Activated CD8-positive, alpha-beta memory T cell treated with anti-CD3 and anti-CD28 coated beads, Interleukin-2, amount 50 U/mL, for 24 hours (primary cell): ENCODE results near the gene ABCC6.
"Not testable (repeated sequence)": the region's sequence is repeated elsewhere in the genome, so short reads cannot be mapped to it uniquely, and the experiment has no call there.

ENCODE experiments used
- DNase-seq: peaks from one replicate; pipeline ENCODE4 v3.0.0-alpha.2; 2020; ENCODE audit errors: extremely low read depth

ABCC6 gene

DNA sequence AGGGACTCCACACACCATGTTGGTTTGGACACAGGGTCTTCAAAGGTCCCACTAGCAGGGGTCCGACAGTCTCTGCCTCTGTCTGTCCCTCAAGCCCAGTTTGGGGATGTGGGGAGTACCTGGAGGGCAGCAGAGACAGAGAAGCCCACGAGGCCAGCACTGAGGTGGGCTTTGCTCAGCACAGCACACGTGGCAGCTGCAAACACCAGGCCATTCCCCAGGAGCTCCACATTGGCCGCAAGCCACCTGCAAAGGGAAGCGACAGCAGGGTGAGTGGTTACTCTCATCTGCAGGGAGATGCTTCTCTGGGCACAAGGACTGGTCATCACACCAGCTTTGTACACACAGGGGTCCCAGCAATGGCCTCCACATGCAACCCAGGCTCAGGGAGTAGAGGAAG is 62.0 kb downstream of the ABCC6 start:
- DNase-seq = no peak

DNA sequence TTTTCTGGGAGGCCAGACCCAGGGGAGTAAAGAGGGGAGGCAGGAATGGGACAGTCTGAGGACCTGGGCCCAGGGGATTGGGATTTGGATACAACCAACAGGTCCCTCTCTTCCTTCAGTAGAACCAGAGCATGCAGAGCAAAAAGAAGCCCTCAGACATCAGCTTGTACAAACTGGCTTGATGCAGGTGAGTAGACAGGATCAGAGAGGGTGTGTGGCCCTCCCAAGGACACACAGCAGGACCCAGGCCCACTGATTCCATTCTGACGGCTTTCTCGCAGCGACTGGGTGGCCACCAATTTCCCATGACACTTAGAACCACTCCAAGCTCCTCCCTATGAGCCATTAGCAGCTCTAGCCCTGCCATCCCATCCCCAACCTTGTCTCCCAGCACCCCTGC is 63.6 kb downstream of the ABCC6 start:
- no peak for DNase-seq

DNA sequence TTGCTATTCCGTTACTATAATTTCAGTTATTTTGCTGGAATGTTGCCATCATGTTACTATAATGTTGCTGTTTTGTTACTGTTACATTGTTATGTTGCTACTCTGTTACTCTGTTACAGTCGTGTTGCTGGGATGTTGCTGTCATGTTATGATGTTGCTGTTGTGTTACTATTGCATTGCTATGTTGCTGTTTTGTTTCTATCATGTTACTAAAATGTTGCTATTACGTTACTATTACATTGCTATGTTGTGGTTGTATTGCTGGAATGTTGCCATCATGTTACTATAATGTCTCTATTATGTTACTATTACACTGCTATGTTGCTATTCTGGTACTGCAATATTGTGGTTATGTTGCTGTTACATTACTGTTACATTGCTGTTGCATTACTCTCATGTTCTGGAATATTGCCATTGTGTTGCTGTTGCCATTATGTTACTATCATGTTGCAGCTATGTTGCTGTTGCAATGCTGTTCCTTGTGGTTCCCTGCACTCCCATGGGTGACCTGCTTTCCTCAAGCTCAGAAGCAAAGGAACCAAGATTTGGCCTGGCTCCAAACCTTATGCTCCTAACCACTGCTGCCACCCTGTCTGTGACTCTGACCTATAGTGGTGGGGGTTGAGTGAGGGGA is 64.4 kb downstream of the ABCC6 start:
- DNase-seq = no peak

DNA sequence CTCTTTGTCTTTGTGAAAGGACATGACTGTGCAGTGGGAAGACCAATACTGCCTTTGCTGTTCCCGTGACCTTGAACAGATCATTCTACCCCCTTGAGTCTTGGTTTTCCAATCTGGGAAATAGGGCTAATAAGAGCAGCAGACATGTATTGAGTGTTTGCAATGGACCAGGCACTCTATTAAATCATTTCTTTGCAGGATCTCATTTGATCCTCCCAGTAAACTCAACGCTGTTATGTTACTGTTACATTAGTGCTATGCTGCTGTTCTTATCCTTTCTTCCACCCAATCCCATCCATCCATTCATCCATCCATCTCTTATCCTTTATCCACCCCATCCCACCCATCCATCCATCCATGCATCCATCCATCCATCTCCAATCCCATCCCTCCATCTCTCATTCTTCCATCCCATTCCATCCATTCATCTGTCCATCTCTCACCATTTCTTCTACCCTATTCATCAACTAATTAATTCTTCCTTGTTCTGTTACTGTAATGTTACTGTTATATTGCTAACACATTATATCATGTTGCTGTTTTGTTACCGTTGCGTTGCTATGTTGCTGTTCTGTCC is 65.1 kb downstream of the ABCC6 start:
- no peak for DNase-seq

DNA sequence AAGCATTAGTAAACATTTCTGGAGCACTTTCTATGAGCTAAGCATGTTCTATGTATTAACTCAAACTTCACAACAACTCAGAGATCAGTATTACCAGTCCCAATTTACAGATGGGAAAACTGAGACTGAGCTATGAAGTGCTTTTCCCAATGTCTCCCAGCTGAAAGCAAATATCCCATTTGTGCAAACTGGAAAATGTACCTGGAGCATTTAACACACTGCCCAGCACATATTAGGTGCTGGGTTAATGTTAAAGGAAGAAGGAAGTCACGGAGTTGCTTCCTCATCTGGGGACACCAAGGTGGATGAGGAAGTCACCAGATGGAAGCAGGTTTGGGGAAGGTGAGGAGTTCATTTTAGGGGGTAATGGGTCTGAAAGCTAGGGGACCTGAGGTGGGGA is 66.1 kb downstream of the ABCC6 start:
- DNase-seq = no peak

DNA sequence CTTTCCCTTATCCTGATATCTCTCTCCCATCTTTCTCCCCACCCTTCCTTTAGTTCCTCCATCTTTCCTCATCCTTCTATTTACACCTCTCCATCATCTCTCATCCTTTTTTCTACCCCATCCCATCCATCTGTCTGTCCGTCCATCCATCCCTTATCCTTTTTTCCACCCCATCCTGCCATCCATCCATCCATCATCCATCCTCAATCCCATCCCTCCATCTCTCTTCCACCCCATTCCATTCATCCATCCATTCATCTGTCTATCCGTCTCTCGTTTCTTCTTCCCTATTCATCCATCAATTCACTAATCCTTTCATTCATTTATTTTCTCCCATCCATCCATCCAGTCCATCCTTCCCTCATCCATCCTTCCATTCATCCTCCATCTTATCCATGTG is 68.1 kb downstream of the ABCC6 start:
- no peak for DNase-seq

DNA sequence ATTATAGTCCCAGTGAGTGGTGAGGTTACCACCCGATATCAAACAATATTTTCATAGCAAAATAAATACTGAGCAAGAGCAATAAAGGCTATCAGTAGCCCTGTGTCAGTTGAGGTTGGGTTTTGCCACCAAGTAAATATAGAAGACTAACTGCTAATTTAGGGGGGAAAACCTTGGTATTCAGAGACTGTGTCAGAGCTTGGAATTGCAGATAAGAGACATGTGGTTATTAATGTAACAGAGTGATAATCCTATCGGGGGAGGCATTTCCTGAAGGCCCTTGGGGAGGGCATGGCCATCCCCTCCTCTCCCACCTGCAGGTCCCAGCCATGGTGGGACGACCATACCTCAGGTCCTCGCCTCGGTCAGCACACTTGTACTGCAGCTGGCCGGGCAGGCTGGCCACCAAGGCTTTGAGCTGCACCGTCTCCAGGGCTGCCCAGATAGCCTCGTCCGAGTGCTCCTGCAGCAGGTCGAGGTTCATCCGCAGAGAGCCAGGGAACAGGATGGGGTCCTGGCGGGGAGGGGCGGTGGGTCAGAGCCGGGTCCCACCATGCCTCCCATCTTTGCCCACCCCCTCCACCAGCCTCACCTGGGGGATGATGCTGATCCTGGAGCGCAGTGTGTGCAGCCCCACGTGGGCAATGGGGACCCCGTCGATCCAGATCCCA is 68.9 kb downstream of the ABCC6 start:
- DNase-seq = no peak

DNA sequence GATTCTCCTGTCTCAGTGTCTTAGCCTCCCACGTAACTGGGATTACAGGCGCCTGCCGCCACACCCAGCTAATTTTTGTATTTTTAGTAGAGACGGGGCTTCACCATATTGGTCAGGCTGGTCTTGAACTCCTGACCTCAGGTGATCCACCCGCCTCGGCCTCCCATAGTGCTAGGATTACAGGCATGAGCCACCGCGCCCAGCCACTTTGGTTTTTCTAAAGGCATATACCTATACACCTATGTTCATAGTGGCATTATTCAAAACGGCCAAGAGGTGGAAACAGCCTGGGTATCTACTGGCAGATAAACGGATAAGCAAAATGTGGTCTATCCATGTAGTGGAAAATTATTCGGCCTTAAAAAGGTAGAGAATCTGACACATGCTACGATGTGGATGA is 70.3 kb downstream of the ABCC6 start:
- not testable (repeated sequence) for DNase-seq

DNA sequence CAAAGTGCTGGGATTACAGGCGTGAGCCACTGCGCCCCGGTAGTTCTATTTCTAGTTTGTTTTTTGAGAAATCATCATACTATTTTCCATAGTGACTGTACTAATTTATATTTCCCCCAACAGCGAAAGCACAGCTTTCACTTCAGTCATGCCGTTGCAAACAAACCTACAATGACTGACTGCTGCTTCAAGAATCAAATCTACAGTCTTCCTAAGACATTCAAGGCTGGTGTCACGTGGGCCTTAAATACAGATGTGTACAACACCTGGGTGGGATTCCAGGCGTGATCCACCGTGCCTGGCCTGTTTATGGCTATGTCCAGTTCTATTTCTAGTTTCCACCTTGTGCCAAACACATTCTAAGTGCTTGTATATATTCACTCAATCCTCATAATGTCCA is 72.0 kb downstream of the ABCC6 start:
- DNase-seq = no peak

DNA sequence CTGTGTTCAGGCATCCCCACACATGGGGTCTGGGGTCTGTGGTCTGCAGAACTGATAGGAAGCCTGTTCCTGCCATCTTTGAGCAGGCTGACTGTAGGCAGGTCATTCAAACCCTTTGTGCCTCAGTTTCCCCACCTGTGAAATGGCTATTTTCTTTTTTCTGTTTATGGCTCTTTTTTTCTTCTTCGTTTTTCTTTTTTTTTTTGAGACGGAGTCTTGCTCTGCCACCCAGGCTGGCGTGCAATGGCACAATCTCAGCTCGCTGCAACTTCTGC is 72.5 kb downstream of the ABCC6 start:
- no peak for DNase-seq

DNA sequence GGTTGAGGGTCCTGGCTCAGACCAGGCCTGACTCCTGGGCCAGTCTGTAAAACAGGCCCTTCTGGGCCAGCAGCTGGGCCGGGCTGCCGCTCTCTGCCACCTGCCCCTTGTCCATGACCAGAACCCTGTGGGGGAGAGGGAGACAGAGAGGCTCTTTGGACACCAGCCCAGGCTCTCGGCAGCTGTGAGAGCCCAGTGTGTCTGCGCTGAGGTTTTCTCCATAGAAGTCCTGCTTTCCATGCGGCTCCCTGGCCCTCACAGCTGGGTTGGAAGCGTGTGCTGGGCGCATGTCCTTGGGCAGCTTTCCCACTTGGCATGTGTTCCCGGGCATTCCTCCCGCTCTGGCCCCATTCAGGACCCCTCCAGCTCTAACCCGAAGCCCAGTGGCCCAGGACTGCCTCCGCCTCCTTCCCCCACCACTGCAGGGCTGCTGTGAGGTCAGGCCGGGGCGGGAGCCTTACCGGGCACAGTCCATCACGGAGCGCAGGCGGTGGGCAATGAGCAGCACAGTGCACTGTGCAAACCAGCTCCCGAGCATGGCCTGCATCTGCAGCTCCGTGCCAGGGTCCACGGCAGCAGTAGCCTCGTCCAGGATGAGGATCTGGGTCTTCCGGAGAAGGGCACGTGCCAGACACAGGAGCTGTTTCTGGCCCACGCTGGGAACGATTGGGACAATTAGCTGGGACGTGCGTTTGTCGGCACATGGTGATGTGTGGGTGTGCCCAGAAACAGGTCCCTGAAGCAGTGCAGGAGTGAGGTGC is 73.0 kb downstream of the ABCC6 start:
- DNase-seq = no peak

DNA sequence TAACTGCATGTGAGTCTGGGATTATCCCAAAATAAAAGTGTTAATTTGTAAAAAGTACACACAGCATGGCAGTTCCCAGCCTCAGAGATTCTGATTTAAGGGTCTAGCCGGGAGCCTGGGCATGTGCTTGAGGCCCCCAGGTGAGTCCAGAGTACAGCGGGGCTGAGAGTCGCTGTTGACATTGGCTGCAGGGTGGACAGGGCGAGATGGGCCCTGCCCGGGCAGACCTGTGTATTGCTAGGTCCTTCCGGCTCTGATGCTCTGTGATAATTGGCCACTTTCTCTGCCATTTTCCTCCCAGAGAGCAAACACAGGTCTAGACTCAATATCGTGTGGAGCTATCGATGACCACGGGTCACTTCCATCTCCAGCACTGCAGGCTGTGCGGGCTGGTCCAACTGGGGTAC is 73.6 kb downstream of the ABCC6 start:
- no peak for DNase-seq

DNA sequence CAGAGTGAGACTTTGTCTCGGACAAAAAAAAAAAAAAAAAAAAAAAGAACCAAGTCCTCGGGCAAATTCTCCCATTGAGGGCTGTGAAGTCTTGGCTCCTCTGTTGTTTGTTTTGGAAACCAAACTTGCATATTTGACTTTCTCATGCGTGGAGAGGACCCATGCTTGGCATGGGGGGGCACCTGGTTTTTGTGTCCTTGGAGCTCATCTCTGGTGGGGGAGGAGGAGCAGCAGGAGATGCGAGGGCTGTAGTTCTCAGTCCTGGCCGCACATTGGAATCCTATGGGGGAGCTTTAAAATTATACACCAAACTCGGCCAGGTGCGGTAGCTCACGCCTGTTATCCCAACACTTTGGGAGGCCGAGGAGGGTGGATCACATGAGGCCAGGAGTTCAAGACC is 74.5 kb downstream of the ABCC6 start:
- DNase-seq = no peak

DNA sequence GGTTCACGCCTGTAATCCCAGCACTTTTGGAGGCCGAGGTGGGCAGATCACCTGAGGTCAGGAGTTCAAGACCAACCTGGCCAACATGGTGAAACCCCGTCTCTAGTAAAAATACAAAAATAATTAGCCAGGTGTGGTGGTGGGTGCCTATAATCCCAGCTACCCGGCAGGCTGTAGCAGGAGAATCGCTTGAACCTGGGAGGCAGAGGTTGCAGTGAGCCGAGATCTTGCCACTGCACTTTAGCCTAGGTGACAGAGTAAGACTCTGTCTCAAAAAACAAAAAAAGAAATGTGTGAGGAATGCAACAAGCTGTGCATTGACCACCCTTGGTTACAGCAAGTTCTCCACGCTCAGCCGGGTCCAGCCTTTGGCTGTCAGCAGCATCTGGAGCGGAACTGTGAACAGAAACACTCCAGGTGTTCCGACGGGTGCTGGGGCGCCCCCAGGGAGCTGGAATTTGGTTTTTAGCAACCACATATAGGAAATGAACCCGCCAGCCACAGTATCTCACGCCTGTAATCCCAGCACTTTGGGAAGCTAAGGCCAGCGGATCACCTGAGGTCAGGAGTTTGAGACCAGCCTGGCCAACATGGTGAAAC is 75.2 kb downstream of the ABCC6 start:
- DNase-seq = not testable (repeated sequence)

DNA sequence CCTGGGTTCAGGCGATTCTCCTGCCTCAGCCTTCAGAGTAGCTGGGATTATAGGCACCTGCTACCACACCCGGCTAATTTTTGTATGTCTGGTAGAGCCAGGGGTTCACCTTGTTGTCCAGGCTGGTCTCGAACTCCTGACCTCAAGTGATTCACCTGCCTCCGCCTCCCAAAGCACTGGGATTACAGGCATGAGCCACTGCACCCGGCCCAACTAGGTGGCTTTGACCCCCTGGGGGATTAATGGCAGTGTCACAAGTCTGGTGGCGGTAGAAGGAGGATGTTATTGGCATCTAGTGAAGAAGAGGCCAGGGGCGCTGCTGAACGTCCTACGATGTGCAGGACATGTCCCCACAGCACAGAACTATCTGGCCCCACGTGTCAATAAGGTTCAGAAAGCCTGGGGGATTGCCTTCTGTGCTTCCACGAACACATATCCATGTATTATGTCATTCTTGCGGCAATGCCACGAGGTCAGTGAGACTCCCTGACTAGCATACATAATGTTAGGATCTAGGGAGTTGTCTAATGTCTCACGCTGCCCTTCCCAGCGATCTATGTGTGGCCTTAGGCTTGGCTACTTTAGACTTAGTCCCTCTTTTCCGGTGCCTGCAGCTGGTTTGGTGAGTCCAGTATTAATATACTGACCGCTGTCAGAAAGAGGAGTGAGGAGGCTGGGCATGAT is 75.8 kb downstream of the ABCC6 start:
- DNase-seq = no peak

DNA sequence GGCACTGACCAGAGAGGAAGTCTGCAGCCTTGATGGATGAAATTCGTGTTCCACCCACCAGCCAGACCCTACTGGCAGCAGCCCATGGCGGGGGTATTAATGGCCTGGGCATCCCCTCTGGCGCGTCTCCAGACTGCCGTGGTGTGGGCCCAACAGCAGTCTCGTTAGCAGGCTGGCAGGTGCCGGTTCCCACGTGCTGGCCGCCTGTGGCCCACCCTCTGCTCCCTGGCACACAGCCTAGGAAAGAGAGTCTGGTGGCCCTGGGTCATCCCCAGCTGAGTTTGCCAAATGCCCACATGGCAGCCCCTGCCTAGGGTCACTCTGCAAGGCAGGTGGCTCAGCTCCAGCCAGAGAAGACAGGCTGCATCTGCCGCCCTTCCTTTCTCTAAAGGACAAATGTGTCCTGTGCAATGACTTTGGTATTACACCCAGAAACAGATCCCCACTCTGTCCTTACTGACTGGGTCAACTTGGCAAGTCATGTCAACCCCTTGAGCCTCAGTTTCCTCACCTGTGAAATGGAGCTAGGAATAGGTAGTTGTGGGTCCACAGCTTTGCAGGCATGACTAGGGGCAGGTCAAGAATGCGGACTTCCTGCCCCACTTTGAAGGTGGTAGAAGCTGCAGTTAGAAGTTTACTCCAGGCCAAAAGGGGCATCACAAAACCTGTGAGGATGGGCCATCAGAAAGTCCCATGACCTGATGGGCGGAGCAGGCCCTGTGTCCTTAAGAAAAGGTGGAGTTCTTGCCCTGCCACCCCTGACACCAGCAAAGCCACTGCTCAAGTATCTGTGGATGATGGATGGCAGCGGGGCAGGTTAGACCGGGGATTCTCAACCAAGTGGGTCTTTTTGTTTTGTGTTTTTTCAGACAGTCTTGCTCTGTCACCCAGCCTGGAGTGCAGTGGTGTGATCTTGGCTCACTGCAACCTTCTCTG is 76.6 kb downstream of the ABCC6 start:
- DNase-seq = no peak

DNA sequence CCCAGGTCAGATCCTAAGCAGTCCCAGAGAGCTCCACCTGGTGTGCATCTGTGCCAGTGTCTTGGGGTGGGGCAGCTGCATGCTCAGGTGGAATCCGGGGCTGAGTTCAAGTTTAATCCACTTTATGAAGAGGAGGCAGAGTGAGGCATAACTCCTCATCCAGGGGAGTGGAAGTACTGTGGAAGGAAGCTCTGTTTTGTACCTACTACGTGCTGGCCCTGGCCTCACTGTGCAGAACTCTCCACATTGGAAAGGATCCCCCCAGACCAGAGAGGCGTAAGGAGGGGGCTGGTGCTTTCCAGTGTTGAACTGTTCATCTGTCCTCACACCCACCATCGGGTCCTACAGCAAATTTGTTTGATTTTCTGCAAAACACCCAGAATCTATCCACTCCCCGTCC is 78.0 kb downstream of the ABCC6 start:
- no peak for DNase-seq

DNA sequence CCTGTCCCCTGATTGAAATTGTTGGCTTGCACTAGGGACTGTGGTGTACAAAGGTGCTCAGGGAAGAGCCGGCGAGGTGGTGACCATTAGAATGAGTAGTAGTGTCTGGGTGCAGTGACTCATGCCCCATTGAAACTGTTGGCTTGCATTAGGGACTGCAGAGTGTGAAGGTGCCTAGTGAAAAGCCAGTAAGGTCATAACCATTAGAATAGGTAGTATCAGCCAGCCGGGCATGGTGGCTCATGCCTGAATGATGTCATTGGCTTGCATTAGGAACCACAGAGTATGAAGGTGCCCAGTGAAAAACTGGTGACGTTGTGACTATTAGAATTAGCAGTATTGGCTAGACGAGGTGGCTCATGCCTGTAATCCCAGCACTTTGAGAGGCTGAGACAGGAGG is 78.9 kb downstream of the ABCC6 start:
- DNase-seq = no peak

DNA sequence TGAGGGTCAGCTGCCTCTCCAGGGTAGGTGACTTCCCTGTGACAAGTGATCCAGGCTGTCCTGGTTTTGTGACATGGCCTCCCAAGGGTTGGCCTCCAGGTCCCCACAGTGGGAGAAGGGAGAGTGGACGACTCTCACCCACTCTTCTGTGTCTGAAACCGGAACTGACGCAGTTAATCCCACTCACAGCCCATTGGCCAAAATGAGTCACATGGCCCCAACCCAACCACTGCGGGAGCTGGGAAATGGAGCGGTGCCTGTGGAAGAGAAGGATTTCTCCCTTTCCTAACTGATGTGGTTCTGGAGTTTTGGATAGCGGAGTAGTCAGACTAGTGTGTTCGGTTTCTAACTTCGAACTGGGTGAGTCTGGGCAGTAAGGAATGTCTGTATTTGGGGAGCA is 79.4 kb downstream of the ABCC6 start:
- no peak for DNase-seq

DNA sequence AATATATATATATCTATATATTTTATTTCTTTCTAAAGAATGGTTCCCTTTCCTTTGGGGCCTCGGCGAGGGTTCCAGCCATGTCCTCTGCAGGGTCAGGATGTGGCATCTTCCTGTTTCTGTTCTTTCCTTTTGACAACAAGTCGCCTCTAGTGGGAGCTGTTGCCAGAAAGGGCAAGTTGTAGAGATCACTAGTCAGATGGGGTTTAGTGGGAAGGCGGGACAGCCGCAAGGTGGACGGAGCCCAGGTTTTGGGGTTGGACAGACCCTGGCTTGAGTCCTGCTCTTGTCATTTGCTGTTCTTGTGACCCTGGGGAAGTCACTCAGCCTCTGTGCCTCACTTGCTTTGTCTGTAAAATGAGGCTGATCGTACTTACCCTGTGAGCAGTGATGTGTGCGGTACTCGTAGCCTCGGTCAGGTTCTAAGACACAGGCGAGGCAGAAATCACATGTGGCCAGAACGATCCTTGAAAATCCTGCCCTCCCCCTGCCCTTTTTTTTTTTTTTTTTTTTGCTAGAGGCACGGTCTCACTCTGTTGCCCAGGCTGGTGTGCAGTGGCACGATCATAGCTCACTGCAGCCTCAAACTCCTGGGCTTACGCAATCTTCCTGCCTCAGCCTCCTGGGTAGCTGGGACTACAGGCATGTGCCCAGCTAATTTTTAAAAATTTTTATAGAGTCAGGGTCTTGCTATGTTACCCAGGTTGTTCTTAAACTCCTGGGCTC is 80.1 kb downstream of the ABCC6 start:
- no peak for DNase-seq
